Measurements from ENCODE around the gene EVC. TPM values are rescaled to one million over a fixed set of nuclear protein-coding genes. Genes with fewer than 3 reads are reported as not detected.
A peak's percentile ranks its signal among the peaks of the same experiment; 100 is the strongest.

The EVC gene
- total RNA-seq, 2 experiments from 2014 or later = 0.70 to 1.5 TPM

- Histone ChIP-seq H3K27ac (ENCODE audit: low read depth in 1 of 2, low read length in 2 of 2) (no peak overlapping the region), H3K4me3 (ENCODE audit: low read length) (peak overlapping the region; percentile 50), H3K36me3 (ENCODE audit: insufficient read depth, low read length) (no peaks in the 10 kb centered on the region), H3K9me3 (ENCODE audit: control insufficient read depth in 1 of 2, insufficient read depth in 1 of 2, low read length in 2 of 2) (peaks cover 0 to 35% of the 10 kb centered on the region in 2 experiments), H3K4me1 (ENCODE audit: insufficient read depth, low read length) (peaks cover 8% of the 10 kb centered on the region), H3K27me3 (ENCODE audit: control insufficient read depth in 1 of 2, insufficient read depth in 2 of 2, low read length in 2 of 2) (peaks cover 30 to 52% of the 10 kb centered on the region in 2 experiments)
- ChIA-PET CTCF (no interaction called here), POLR2A (no interaction called here)
- peak in 3 of 14 experiments; percentile 17 to 24 (median 21) for DNase-seq
- Mint-ChIP-seq H3K36me3 (ENCODE audit: low read depth) (no peaks in the 10 kb centered on the region), H3K27ac (no peak overlapping the region), H3K4me1 (ENCODE audit: low read depth) (peaks cover 16% of the 10 kb centered on the region), H3K9me3 (peaks cover 2% of the 10 kb centered on the region), H3K4me3 (no peak overlapping the region), H3K27me3 (peaks cover 48% of the 10 kb centered on the region)
- no peak for TF ChIP-seq CTCF (IDR thresholded peaks at IDR 0.05)
- intact Hi-C loops (cut with DNase I, micrococcal nuclease) = no loop called here
- ATAC-seq (ENCODE audit: poor library complexity) = peak; percentile 49
Measured at GRCh38 chr4:5707778-5708448, 3.1 kb upstream of the EVC start.

GRCh38 chr4:5708449-5709206 lies 2.4 kb upstream of the EVC start, which contains the start of gene EVC2:
Gene EVC2 (minus strand): TSS chr4:5708559. CDS start chr4:5708513, 46 bp downstream.
- H3K27ac ChIP-seq (ENCODE audit: low read depth in 1 of 2, low read length in 2 of 2) = no peak within 1 kb of the TSS
- peak; percentile 37 for ATAC-seq (ENCODE audit: poor library complexity)

GRCh38 chr4:5709207-5709575 lies 1.8 kb upstream of the EVC start:
- intact Hi-C loops (cut with DNase I, micrococcal nuclease) = no loop called here
- Histone ChIP-seq H3K4me3 (ENCODE audit: low read length) (no peak overlapping the region), H3K27me3 (ENCODE audit: control insufficient read depth in 1 of 2, insufficient read depth in 2 of 2, low read length in 2 of 2) (peaks cover 30 to 52% of the 10 kb centered on the region in 2 experiments), H3K9me3 (ENCODE audit: control insufficient read depth in 1 of 2, insufficient read depth in 1 of 2, low read length in 2 of 2) (peaks cover 0 to 40% of the 10 kb centered on the region in 2 experiments), H3K4me1 (ENCODE audit: insufficient read depth, low read length) (peaks cover 8% of the 10 kb centered on the region), H3K36me3 (ENCODE audit: insufficient read depth, low read length) (no peaks in the 10 kb centered on the region), H3K27ac (ENCODE audit: low read depth in 1 of 2, low read length in 2 of 2) (no peak overlapping the region)
- no peaks in the 10 kb centered on the region for H3K36me3 Mint-ChIP-seq (ENCODE audit: low read depth)
- H3K4me1 Mint-ChIP-seq (ENCODE audit: low read depth) = peaks cover 16% of the 10 kb centered on the region
- DNase-seq = no peak
- no peak for TF ChIP-seq CTCF (IDR thresholded peaks at IDR 0.05)
- peaks cover 3% of the 10 kb centered on the region for H3K9me3 Mint-ChIP-seq
- H3K27me3 Mint-ChIP-seq = peaks cover 52% of the 10 kb centered on the region
- ChIA-PET POLR2A (no interaction called here), CTCF (no interaction called here)
- no peak overlapping the region for H3K27ac Mint-ChIP-seq
- no peak overlapping the region for H3K4me3 Mint-ChIP-seq
- no peak for ATAC-seq (ENCODE audit: poor library complexity)

More at GRCh38 chr4:5708449-5709206, 2.4 kb upstream of the EVC start, which contains the start of gene EVC2:
- peak in 7 of 14 experiments; percentile 14 to 42 (median 21) for DNase-seq
- peaks cover 0 to 39% of the 10 kb centered on the region in 2 experiments for H3K9me3 ChIP-seq (ENCODE audit: control insufficient read depth in 1 of 2, insufficient read depth in 1 of 2, low read length in 2 of 2)
- no peak within 1 kb of the TSS for H3K4me3 Mint-ChIP-seq
- no peak within 1 kb of the TSS for H3K27ac Mint-ChIP-seq
- H3K27me3 Mint-ChIP-seq = peaks cover 48% of the 10 kb centered on the region
- CTCF ChIA-PET = no interaction called here
- H3K4me1 ChIP-seq (ENCODE audit: insufficient read depth, low read length) = peaks cover 8% of the 10 kb centered on the region
- no peak for TF ChIP-seq CTCF (IDR thresholded peaks at IDR 0.05)
- peaks cover 30 to 52% of the 10 kb centered on the region in 2 experiments for H3K27me3 ChIP-seq (ENCODE audit: control insufficient read depth in 1 of 2, insufficient read depth in 2 of 2, low read length in 2 of 2)
- H3K36me3 ChIP-seq (ENCODE audit: insufficient read depth, low read length) = no peaks in the 10 kb centered on the region
- POLR2A ChIA-PET = no interaction called here
- peaks cover 16% of the 10 kb centered on the region for H3K4me1 Mint-ChIP-seq (ENCODE audit: low read depth)
- peak within 1 kb of the TSS; percentile 50 for H3K4me3 ChIP-seq (ENCODE audit: low read length)
- intact Hi-C loops (cut with DNase I, micrococcal nuclease) = no loop called here
- no peaks in the 10 kb centered on the region for H3K36me3 Mint-ChIP-seq (ENCODE audit: low read depth)
- H3K9me3 Mint-ChIP-seq = peaks cover 1% of the 10 kb centered on the region
